H9 (cell line): ENCODE results near the gene TJP3. TPM values are rescaled to one million over a fixed set of nuclear protein-coding genes. Genes with fewer than 3 reads are reported as not detected.

ENCODE experiments used
- DNase-seq: peaks from one replicate; pipeline ENCODE4 v3.0.0-alpha.2; 2017
- H2AFZ ChIP-seq: one replicate; pipeline ENCODE4 v1.6.1; 2013; ENCODE audit warnings: mild to moderate bottlenecking, low read length, control low read depth, moderate library complexity
- H2AK5ac ChIP-seq: 2 replicates; pipeline ENCODE4 v1.6.1; 2013; ENCODE audit warnings: low read length, control low read depth, mixed read lengths; ENCODE audit not compliant: insufficient read length
- H2BK120ac ChIP-seq: one replicate; pipeline ENCODE4 v1.6.1; 2013; ENCODE audit warnings: low read depth, mild to moderate bottlenecking, low read length, control low read depth, inconsistent platforms; ENCODE audit not compliant: poor library complexity, severe bottlenecking
- H2BK12ac ChIP-seq: 2 replicates; pipeline ENCODE4 v1.6.1; 2013; ENCODE audit warnings: low read length, control low read depth, mixed read lengths, low read depth; ENCODE audit not compliant: insufficient read length
- H2BK15ac ChIP-seq: 2 replicates; pipeline ENCODE4 v1.6.1; 2013; ENCODE audit warnings: low read depth, low read length, control low read depth
- H2BK20ac ChIP-seq: one replicate; pipeline ENCODE4 v1.6.1; 2013; ENCODE audit warnings: low read depth, mild to moderate bottlenecking, low read length, control low read depth, inconsistent platforms; ENCODE audit not compliant: poor library complexity, severe bottlenecking
- H2BK5ac ChIP-seq: 2 replicates; pipeline ENCODE4 v1.6.1; 2013; ENCODE audit warnings: low read length, control low read depth, mixed read lengths; ENCODE audit not compliant: insufficient read length
- H3K14ac ChIP-seq: 2 replicates; pipeline ENCODE4 v1.6.1; 2013; ENCODE audit warnings: low read length, control low read depth; ENCODE audit not compliant: insufficient read depth
- H3K18ac ChIP-seq: 2 replicates; pipeline ENCODE4 v1.6.1; 2013; ENCODE audit warnings: low read depth, mild to moderate bottlenecking, mixed read lengths, low read length, control low read depth; ENCODE audit not compliant: insufficient read length
- H3K23ac ChIP-seq: 2 replicates; pipeline ENCODE4 v1.6.1; 2013; ENCODE audit warnings: low read length, control low read depth, mixed read lengths, low read depth; ENCODE audit not compliant: insufficient read length
- H3K23me2 ChIP-seq: 2 replicates; pipeline ENCODE4 v1.6.1; 2013; ENCODE audit warnings: low read depth, mild to moderate bottlenecking, mixed read lengths, low read length, control low read depth; ENCODE audit not compliant: insufficient read length, poor library complexity, severe bottlenecking
- H3K27ac ChIP-seq: 2 replicates; pipeline ENCODE4 v1.5.1; 2013; ENCODE audit warnings: low read length, control low read depth, mixed read lengths, low read depth; ENCODE audit not compliant: insufficient read length
- H3K27me3 ChIP-seq: 2 replicates; pipeline ENCODE4 v1.6.1; 2013; ENCODE audit warnings: low read length, control low read depth, inconsistent platforms; ENCODE audit not compliant: insufficient read depth
- H3K4ac ChIP-seq: 2 replicates; pipeline ENCODE4 v1.6.1; 2013; ENCODE audit warnings: low read depth, mild to moderate bottlenecking, control low read depth, inconsistent platforms, low read length, moderate library complexity
- H3K4me1 ChIP-seq: 2 replicates; pipeline ENCODE4 v1.6.1; 2013; ENCODE audit warnings: low read length, control low read depth, inconsistent platforms; ENCODE audit not compliant: insufficient read depth
- H3K4me2 ChIP-seq: 2 replicates; pipeline ENCODE4 v1.6.1; 2013; ENCODE audit warnings: low read length, control low read depth, mixed read lengths; ENCODE audit not compliant: insufficient read length, insufficient read depth
- H3K56ac ChIP-seq: 2 replicates; pipeline ENCODE4 v1.6.1; 2013; ENCODE audit warnings: low read depth, mild to moderate bottlenecking, mixed read lengths, low read length, control low read depth; ENCODE audit not compliant: insufficient read length
- H3K79me1 ChIP-seq: 2 replicates; pipeline ENCODE4 v1.6.1; 2013; ENCODE audit warnings: low read depth, mild to moderate bottlenecking, moderate library complexity, low read length, control low read depth, inconsistent platforms; ENCODE audit not compliant: insufficient read depth, poor library complexity, severe bottlenecking
- H3K79me2 ChIP-seq: 2 replicates; pipeline ENCODE4 v1.6.1; 2013; ENCODE audit warnings: low read length, control low read depth, inconsistent platforms; ENCODE audit not compliant: insufficient read depth
- H3K9ac ChIP-seq: 2 replicates; pipeline ENCODE4 v1.6.1; 2013; ENCODE audit warnings: low read length, control low read depth, mixed read lengths; ENCODE audit not compliant: insufficient read length; ENCODE audit errors: extremely low read depth
- H3K9me3 ChIP-seq: one replicate; pipeline ENCODE4 v1.6.1; 2013; ENCODE audit warnings: low read depth, low read length, inconsistent platforms; ENCODE audit not compliant: control insufficient read depth
- H3T11ph ChIP-seq: one replicate; pipeline ENCODE4 v1.6.1; 2013; ENCODE audit warnings: mild to moderate bottlenecking, low read length, control low read depth, inconsistent platforms
- H4K20me1 ChIP-seq: one replicate; pipeline ENCODE4 v1.6.1; 2013; ENCODE audit not compliant: control insufficient read depth, insufficient read length, insufficient read depth
- H4K5ac ChIP-seq: 2 replicates; pipeline ENCODE4 v1.6.1; 2013; ENCODE audit warnings: low read depth, mild to moderate bottlenecking, mixed read lengths, low read length, control low read depth; ENCODE audit not compliant: insufficient read length
- H4K8ac ChIP-seq: replicated peaks from 2 replicates; pipeline ENCODE4 v1.6.1; 2013; ENCODE audit warnings: low read length, control low read depth, mixed read lengths, low read depth; ENCODE audit not compliant: insufficient read length
- H4K91ac ChIP-seq: 2 replicates; pipeline ENCODE4 v1.6.1; 2013; ENCODE audit warnings: low read depth, mild to moderate bottlenecking, moderate library complexity, mixed read lengths, low read length, control low read depth; ENCODE audit not compliant: insufficient read length
- H3K27ac Mint-ChIP-seq, 3 experiments: 2 replicates in 2 of 3; 3 replicates in 1 of 3; pipeline ENCODE4 v1.8.0; 2020 to 2021; ENCODE audit warnings: mixed read lengths in 3 of 3, mild to moderate bottlenecking in 1 of 3, moderate library complexity in 1 of 3
- H3K27me3 Mint-ChIP-seq: 2 replicates; pipeline ENCODE4 v1.8.0; 2021; ENCODE audit warnings: low read depth, mild to moderate bottlenecking, moderate library complexity, mixed read lengths
- H3K36me3 Mint-ChIP-seq, 3 experiments: 2 replicates in 2 of 3; 3 replicates in 1 of 3; pipeline ENCODE4 v1.8.0; 2020 to 2021; ENCODE audit warnings: low read depth in 3 of 3, mixed read lengths in 3 of 3; ENCODE audit not compliant: insufficient read depth in 1 of 3
- H3K4me1 Mint-ChIP-seq, 2 experiments: 2 replicates each; pipeline ENCODE4 v1.8.0; 2020; ENCODE audit warnings: mixed read lengths in 2 of 2
- H3K4me3 Mint-ChIP-seq, 2 experiments: 2 replicates in 1 of 2; 3 replicates in 1 of 2; pipeline ENCODE4 v1.8.0; 2020 to 2021; ENCODE audit warnings: mild to moderate bottlenecking in 2 of 2, mixed read lengths in 2 of 2, moderate library complexity in 1 of 2
- H3K9me3 Mint-ChIP-seq, 2 experiments: 2 replicates in 1 of 2; 3 replicates in 1 of 2; pipeline ENCODE4 v1.8.0; 2020; ENCODE audit warnings: mild to moderate bottlenecking in 2 of 2, mixed read lengths in 2 of 2, moderate library complexity in 1 of 2
- CTCF ChIP-seq: fragments of 200-600 bp; sonication (generic); conservative IDR thresholded peaks from 3 replicates; pipeline ENCODE4 v1.8.0; 2021; ENCODE audit warnings: antibody characterized with exemption, mild to moderate bottlenecking
- WGBS: extraction: QIAGEN DNeasy Blood & Tissue Kit; methylation state at CpG from one replicate; pipeline ENCODE4 v1.1.7; 2013; ENCODE audit warnings: missing lambda C conversion rate, low lambda C conversion rate, mixed read lengths; ENCODE audit not compliant: insufficient read length; ENCODE audit errors: extremely low coverage; 5-methylcytosine and 5-hydroxymethylcytosine counted together
- total RNA-seq: library from RNA; stranded (reverse); gene quantifications from 2 replicates; pipeline ENCODE4 v1.2.1, GENCODE V29; 2021

Gene TJP3
- total RNA-seq, 1 experiment from 2014 or later: 27.3 TPM

GRCh38 chr19:3788996-3789778 lies 81.0 kb downstream of the TJP3 start:
- H3K56ac ChIP-seq: no peak overlapping the region
- H4K91ac ChIP-seq: no peak overlapping the region
- H3K4me2 ChIP-seq: no peak overlapping the region
- Mint-ChIP-seq H3K4me3 (peak overlapping the region in 1 of 2 experiments; percentile 2; a peak in 1 of 5 replicates), H3K27me3 (peaks cover 68% of the 10 kb centered on the region), H3K4me1 (peaks cover 5 to 8% of the 10 kb centered on the region in 2 experiments), H3K27ac (peak overlapping the region in 1 of 3 experiments; percentile 85; a peak in 2 of 7 replicates), H3K9me3 (peaks cover 0 to 3% of the 10 kb centered on the region in 2 experiments; a peak in 4 of 5 replicates), H3K36me3 (no peaks in the 10 kb centered on the region)
- no peak overlapping the region for H2BK5ac ChIP-seq
- H3K9ac ChIP-seq: no peak overlapping the region
- H3K23ac ChIP-seq: no peak overlapping the region
- no peaks in the 10 kb centered on the region for H3K4me1 ChIP-seq
- no peak overlapping the region for H3K27ac ChIP-seq
- peaks cover 2% of the 10 kb centered on the region; the same call in 1 of the 2 replicates for H3K27me3 ChIP-seq
- no peak overlapping the region for H3K4ac ChIP-seq
- H3K23me2 ChIP-seq: no peaks in the 10 kb centered on the region
- H2BK15ac ChIP-seq: no peak overlapping the region
- no peak overlapping the region for H3K18ac ChIP-seq
- no peak overlapping the region for H3T11ph ChIP-seq
- no peak overlapping the region for H2BK12ac ChIP-seq
- H3K9me3 ChIP-seq: no peaks in the 10 kb centered on the region
- no peak overlapping the region for H3K14ac ChIP-seq
- H4K8ac ChIP-seq: no peak overlapping the region
- peak; percentile 22 for DNase-seq
- no peak overlapping the region for H2BK120ac ChIP-seq
- no CpG with 5 or more reads among the region's 16 CpGs for WGBS
- H4K20me1 ChIP-seq: no peaks in the 10 kb centered on the region
- no peak overlapping the region for H4K5ac ChIP-seq
- no peaks in the 10 kb centered on the region for H3K79me2 ChIP-seq
- no peak overlapping the region for H2BK20ac ChIP-seq
- H2AK5ac ChIP-seq: no peak overlapping the region
- H3K79me1 ChIP-seq: no peaks in the 10 kb centered on the region
- H2AFZ ChIP-seq: no peak overlapping the region
- no peak for TF ChIP-seq CTCF
